DND-41 (cell line): ENCODE results near the gene USP20.

Experiments
- ATAC-seq: fragments of 200-7000 bp; cut with Tn5 transposase; 3 replicates; pipeline ENCODE4 v1.9.1; 2021; ENCODE audit warnings: low read depth; ENCODE audit not compliant: insufficient read depth
- DNase-seq: peaks from one replicate; pipeline ENCODE4 v3.0.0-alpha.2; 2020
- H2AFZ ChIP-seq: 2 replicates; pipeline ENCODE4 v1.6.0; 2012; ENCODE audit warnings: low read depth, low read length
- H3K27ac ChIP-seq: 2 replicates; pipeline ENCODE4 v1.5.1; 2012; ENCODE audit warnings: low read length, inconsistent platforms
- H3K27me3 ChIP-seq: fragments of 200-600 bp; sonication (generic); 2 replicates; pipeline ENCODE4 v1.6.0; 2012; ENCODE audit warnings: low read length, mild to moderate bottlenecking, inconsistent platforms; ENCODE audit not compliant: insufficient read depth, poor library complexity
- H3K36me3 ChIP-seq: 2 replicates; pipeline ENCODE4 v1.5.1; 2012; ENCODE audit warnings: low read length, inconsistent platforms; ENCODE audit not compliant: insufficient read depth
- H3K4me1 ChIP-seq: 2 replicates; pipeline ENCODE4 v1.5.1; 2012; ENCODE audit warnings: mild to moderate bottlenecking, low read length; ENCODE audit not compliant: insufficient read depth
- H3K4me2 ChIP-seq: 2 replicates; pipeline ENCODE4 v1.6.0; 2012; ENCODE audit warnings: mild to moderate bottlenecking, moderate library complexity, low read length, inconsistent platforms; ENCODE audit not compliant: insufficient read depth
- H3K4me3 ChIP-seq, 2 experiments: fragments of 200-600 bp in 1 of 2; shearing (Covaris generic) in 1 of 2; 2 replicates each; pipeline ENCODE4 v1.5.1; 2012 to 2016; ENCODE audit warnings: inconsistent platforms in 2 of 2, low read length in 2 of 2, mild to moderate bottlenecking in 2 of 2, low read depth in 1 of 2, moderate library complexity in 1 of 2
- H3K79me2 ChIP-seq: 2 replicates; pipeline ENCODE4 v1.6.0; 2012; ENCODE audit warnings: low read length, inconsistent platforms; ENCODE audit not compliant: insufficient read depth
- H3K9ac ChIP-seq: 2 replicates; pipeline ENCODE4 v1.6.0; 2012; ENCODE audit warnings: low read depth, mild to moderate bottlenecking, inconsistent platforms, low read length, moderate library complexity
- H3K9me3 ChIP-seq: 2 replicates; pipeline ENCODE4 v1.5.1; 2012; ENCODE audit warnings: low read length, moderate library complexity, mild to moderate bottlenecking, inconsistent platforms; ENCODE audit not compliant: insufficient read depth, severe bottlenecking
- H4K20me1 ChIP-seq: 2 replicates; pipeline ENCODE4 v1.6.0; 2012; ENCODE audit warnings: low read length; ENCODE audit not compliant: insufficient read depth
- EZH2 ChIP-seq: IDR thresholded peaks from 3 replicates; pipeline ENCODE4 v1.6.1; 2012; ENCODE audit warnings: borderline replicate concordance, low read depth, mild to moderate bottlenecking, moderate library complexity, low read length, inconsistent platforms; ENCODE audit not compliant: severe bottlenecking
- TF ChIP-seq, protein P1 (sequence below): IDR thresholded peaks from 2 replicates; pipeline ENCODE4 v1.5.1; 2012; ENCODE audit warnings: borderline replicate concordance, low read length, moderate library complexity, mild to moderate bottlenecking; ENCODE audit not compliant: poor library complexity, severe bottlenecking; ENCODE audit errors: extremely low read depth

Gene USP20

DNA sequence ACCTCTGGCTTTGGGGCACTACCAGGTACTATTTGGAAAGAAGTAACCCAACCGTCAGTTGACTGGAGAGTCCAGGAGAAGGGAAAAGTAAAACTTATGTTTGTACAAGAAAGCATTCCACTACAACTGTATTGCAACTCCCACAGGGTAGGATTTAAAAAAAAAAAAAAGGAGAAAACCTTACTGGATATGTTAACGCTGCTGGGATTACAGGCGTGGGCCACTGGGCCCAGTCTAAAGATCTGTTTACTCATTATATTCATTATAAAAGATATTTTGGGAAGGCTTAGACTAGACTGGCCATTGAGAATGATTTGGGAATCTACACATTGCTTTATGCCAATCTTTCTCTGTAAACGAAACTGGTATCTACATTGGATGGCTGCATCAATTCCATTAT is 86.6 kb downstream of the USP20 start:
- H3K9ac ChIP-seq, result no peak overlapping the region
- H2AFZ ChIP-seq, result no peak overlapping the region
- no peak overlapping the region for H3K27ac ChIP-seq
- TF ChIP-seq, protein P1, sequence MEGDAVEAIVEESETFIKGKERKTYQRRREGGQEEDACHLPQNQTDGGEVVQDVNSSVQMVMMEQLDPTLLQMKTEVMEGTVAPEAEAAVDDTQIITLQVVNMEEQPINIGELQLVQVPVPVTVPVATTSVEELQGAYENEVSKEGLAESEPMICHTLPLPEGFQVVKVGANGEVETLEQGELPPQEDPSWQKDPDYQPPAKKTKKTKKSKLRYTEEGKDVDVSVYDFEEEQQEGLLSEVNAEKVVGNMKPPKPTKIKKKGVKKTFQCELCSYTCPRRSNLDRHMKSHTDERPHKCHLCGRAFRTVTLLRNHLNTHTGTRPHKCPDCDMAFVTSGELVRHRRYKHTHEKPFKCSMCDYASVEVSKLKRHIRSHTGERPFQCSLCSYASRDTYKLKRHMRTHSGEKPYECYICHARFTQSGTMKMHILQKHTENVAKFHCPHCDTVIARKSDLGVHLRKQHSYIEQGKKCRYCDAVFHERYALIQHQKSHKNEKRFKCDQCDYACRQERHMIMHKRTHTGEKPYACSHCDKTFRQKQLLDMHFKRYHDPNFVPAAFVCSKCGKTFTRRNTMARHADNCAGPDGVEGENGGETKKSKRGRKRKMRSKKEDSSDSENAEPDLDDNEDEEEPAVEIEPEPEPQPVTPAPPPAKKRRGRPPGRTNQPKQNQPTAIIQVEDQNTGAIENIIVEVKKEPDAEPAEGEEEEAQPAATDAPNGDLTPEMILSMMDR, result no peak
- no peak for TF ChIP-seq EZH2
- H4K20me1 ChIP-seq, result no peaks in the 10 kb centered on the region
- H3K4me3 ChIP-seq, result no peak overlapping the region
- H3K36me3 ChIP-seq, result peaks cover 93% of the 10 kb centered on the region
- no peaks in the 10 kb centered on the region for H3K4me1 ChIP-seq
- ATAC-seq, result no peak
- H3K9me3 ChIP-seq, result no peaks in the 10 kb centered on the region
- H3K4me2 ChIP-seq, result no peak overlapping the region
- H3K79me2 ChIP-seq, result peaks cover 71% of the 10 kb centered on the region
- H3K27me3 ChIP-seq, result no peaks in the 10 kb centered on the region
- no peak for DNase-seq

DNA sequence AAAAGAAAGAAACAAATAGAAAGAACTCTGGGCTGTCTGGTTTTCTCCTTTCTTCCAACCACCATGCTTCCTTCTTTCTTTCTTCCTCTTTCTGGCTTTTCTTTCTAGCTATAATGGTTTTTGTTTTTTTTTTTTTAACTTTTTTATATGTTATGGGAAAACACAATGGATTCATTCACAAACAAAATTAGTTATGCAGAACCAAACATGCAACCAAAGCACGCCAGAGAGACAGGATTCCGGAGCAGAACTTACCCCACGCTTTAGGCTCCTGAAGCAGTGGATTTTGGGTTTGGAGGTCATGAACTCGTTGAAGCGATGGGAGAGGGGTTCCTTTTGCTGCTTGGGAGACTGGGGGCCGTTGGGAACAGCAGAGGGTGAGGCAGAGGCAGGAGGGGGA is 88.3 kb downstream of the USP20 start:
- Histone ChIP-seq H3K27ac (no peak overlapping the region), H4K20me1 (no peaks in the 10 kb centered on the region), H3K9me3 (no peaks in the 10 kb centered on the region), H3K79me2 (peaks cover 62% of the 10 kb centered on the region), H3K4me3 (no peak overlapping the region), H2AFZ (no peak overlapping the region), H3K4me1 (no peaks in the 10 kb centered on the region), H3K27me3 (no peaks in the 10 kb centered on the region), H3K4me2 (no peak overlapping the region), H3K36me3 (peaks cover 90% of the 10 kb centered on the region), H3K9ac (no peak overlapping the region)
- no peak for DNase-seq
- TF ChIP-seq, protein P1, result no peak
- no peak for TF ChIP-seq EZH2
- no peak for ATAC-seq

DNA sequence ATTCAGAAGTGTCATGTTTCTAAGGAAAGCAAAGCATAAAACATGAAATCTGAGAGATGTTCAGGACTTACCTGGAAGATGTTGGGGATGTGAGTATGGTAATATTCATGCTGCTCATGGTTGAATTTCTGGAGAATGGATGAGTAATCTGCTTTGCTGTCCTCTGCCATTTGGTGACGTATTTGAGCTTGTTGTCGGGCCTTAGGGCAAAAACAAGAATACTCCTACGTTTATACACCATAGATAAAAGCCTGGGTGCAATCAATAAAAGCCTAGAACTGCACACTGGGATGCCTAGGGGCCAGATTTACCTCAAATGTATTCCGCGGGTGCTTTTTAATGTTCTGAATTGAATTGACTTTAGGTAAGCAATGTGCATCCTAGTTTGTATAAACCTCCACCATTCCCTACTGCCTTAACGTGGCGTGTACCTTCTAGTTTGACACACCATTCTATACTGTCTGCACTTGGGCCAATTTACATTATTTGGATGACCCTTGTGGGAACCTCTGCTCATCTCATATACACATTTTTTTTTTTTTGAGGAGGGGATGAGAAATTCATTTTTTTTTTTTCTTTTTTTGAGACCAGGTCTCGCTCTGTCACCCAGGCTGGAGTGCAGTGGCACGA is 94.4 kb downstream of the USP20 start:
- DNase-seq (no peak), ATAC-seq (no peak)
- no peaks in the 10 kb centered on the region for H3K27me3 ChIP-seq
- H3K9ac ChIP-seq, result no peak overlapping the region
- H3K9me3 ChIP-seq, result no peaks in the 10 kb centered on the region
- H3K79me2 ChIP-seq, result peaks cover 58% of the 10 kb centered on the region
- H3K4me3 ChIP-seq, result no peak overlapping the region
- no peak for TF ChIP-seq EZH2
- TF ChIP-seq, protein P1, result no peak
- no peaks in the 10 kb centered on the region for H4K20me1 ChIP-seq
- peaks cover 75% of the 10 kb centered on the region for H3K36me3 ChIP-seq
- H3K4me2 ChIP-seq, result no peak overlapping the region
- no peak overlapping the region for H2AFZ ChIP-seq
- H3K27ac ChIP-seq, result no peak overlapping the region
- H3K4me1 ChIP-seq, result peaks cover 16% of the 10 kb centered on the region

DNA sequence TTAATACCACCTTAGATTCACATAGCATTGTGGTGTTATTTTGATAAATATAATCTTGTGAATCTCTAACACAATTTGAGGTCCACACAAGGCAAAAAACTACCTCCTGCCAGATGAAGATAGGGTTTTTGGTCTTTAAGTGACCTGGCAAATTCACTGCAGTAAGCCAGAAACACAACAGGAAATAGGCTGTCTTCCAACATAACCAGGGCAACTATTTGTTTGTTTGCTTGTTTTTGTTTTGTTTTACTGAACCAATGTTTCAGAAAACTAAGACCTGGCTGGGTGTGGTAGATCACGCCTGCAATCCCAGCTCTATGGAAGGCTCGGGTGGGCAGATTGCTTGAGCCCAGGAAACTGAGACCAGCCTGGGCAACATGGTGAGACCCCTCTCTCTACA is 95.5 kb downstream of the USP20 start:
- Histone ChIP-seq H2AFZ (no peak overlapping the region), H3K27ac (peak overlapping the region; percentile 50), H3K9ac (no peak overlapping the region), H3K4me1 (peaks cover 23% of the 10 kb centered on the region), H3K9me3 (no peaks in the 10 kb centered on the region), H3K4me3 (no peak overlapping the region), H3K4me2 (no peak overlapping the region), H4K20me1 (no peaks in the 10 kb centered on the region), H3K36me3 (peaks cover 69% of the 10 kb centered on the region), H3K27me3 (no peaks in the 10 kb centered on the region), H3K79me2 (peaks cover 61% of the 10 kb centered on the region)
- no peak for ATAC-seq
- no peak for DNase-seq
- no peak for TF ChIP-seq EZH2
- TF ChIP-seq, protein P1, result no peak
